ENCODE results near the gene ZNFX1. TPM values are rescaled to one million over a fixed set of nuclear protein-coding genes. Genes with fewer than 3 reads are reported as not detected.

Gene ZNFX1
- total and polyA plus RNA-seq, 10 donors = 5.8 to 68.9 (median 52.7) TPM

DNA sequence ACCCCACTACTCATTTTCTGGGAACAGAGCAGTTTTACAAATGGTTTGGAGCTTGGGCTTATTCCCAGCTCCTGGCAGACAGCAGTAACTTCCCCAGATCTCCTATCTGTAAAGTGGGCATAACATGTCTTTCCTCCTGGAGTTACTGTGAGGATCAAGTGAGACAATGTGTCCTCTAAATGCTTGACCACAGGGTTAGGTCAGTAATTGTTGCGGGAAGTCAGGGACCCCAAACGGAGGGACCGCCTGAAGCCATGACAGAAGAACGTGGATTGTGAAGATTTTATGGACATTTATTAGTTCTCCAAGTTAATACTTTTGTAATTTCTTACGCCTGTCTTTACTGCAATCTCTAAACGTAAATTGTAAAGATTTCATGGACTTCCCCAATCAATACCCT, 15.3 kb upstream of the ZNFX1 start:
- H3K36me3 ChIP-seq = peaks cover 5 to 86% (median 44%) of the 10 kb centered on the region in 6 donors
- H3K27ac ChIP-seq = no peak overlapping the region
- TF ChIP-seq POLR2AphosphoS5 (IDR thresholded peaks at IDR 0.05) = no peak
- TF ChIP-seq, protein P1, sequence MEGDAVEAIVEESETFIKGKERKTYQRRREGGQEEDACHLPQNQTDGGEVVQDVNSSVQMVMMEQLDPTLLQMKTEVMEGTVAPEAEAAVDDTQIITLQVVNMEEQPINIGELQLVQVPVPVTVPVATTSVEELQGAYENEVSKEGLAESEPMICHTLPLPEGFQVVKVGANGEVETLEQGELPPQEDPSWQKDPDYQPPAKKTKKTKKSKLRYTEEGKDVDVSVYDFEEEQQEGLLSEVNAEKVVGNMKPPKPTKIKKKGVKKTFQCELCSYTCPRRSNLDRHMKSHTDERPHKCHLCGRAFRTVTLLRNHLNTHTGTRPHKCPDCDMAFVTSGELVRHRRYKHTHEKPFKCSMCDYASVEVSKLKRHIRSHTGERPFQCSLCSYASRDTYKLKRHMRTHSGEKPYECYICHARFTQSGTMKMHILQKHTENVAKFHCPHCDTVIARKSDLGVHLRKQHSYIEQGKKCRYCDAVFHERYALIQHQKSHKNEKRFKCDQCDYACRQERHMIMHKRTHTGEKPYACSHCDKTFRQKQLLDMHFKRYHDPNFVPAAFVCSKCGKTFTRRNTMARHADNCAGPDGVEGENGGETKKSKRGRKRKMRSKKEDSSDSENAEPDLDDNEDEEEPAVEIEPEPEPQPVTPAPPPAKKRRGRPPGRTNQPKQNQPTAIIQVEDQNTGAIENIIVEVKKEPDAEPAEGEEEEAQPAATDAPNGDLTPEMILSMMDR (IDR thresholded peaks at IDR 0.05 in 8 of 11, conservative IDR thresholded peaks at IDR 0.05 in 3 of 11) = no peak
- no peak for TF ChIP-seq POLR2A (IDR thresholded peaks at IDR 0.05)
- H3K4me3 ChIP-seq = no peak overlapping the region
- WGBS, 5 donors = 81 to 96% (median 92%) methylated on average over 6 of the region's 6 CpGs
- intact Hi-C loops (cut with DNase I; ENCODE audit: low total_unique reads) = no loop called here
- peaks cover 0 to 24% (median 0%) of the 10 kb centered on the region in 6 donors for H3K4me1 ChIP-seq
- no peak for DNase-seq
- H3K9me3 ChIP-seq = peaks cover 0 to 27% (median 22%) of the 10 kb centered on the region in 8 donors
- no peaks in the 10 kb centered on the region for H3K27me3 ChIP-seq (replicated peaks in 1 of 7)

DNA sequence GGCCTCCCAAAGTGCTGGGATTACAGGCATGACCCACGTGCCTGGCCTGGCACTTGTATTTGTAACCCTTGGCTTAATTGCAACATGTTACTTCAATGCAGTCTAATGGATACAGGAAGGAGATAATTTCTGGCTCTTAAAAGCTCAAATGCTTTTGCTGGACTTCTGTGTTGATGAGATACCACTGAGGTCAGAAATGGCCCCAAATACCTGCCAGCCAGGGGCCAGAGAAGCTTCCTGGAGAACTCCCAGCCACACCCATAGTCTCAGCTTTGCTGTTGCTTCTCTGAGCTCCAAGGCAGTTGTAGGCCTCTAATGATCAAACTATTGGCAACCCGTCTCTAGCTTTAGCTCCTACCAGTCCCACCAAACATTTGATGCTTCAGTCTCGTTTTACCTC, 14.2 kb upstream of the ZNFX1 start:
- TF ChIP-seq, protein P1 (IDR thresholded peaks at IDR 0.05 in 8 of 11, conservative IDR thresholded peaks at IDR 0.05 in 3 of 11) = no peak
- TF ChIP-seq POLR2A (IDR thresholded peaks at IDR 0.05) (no peak), POLR2AphosphoS5 (IDR thresholded peaks at IDR 0.05) (no peak)
- Histone ChIP-seq H3K4me1 (peaks cover 0 to 21% (median 2%) of the 10 kb centered on the region in 6 donors), H3K4me3 (no peak overlapping the region), H3K27ac (peak overlapping the region in 1 of 8 donors; percentile 2), H3K36me3 (peaks cover 7 to 93% (median 55%) of the 10 kb centered on the region in 6 donors), H3K9me3 (peaks cover 4 to 38% (median 33%) of the 10 kb centered on the region in 8 donors), H3K27me3 (replicated peaks in 1 of 7) (no peaks in the 10 kb centered on the region)
- intact Hi-C loops (cut with DNase I; ENCODE audit: low total_unique reads) = no loop called here
- DNase-seq = no peak
- 59 to 73% (median 69%) methylated on average over 3 of the region's 3 CpGs for WGBS, 5 donors

DNA sequence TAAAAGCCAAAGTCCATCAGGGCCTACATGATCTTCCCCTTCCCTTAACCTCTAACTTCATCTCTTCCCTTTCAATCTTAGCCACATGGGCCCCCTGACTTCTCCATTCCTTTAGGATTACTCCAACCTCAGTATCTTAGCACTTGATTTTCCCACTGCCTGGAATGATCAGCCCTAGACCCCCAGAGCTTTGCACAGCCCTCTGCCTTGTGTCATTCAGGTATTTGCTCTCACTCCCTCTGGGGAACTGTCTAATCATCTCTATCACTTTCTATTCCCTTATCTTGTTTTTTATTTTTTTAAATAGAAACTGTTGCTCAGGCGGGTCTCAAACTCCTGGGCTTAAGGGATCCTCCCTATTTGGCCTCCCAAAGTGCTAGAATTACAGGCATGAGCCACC, 13.3 kb upstream of the ZNFX1 start:
- intact Hi-C loops (cut with DNase I; ENCODE audit: low total_unique reads) = no loop called here
- TF ChIP-seq, protein P1 (IDR thresholded peaks at IDR 0.05 in 8 of 11, conservative IDR thresholded peaks at IDR 0.05 in 3 of 11) = no peak
- TF ChIP-seq POLR2AphosphoS5 (IDR thresholded peaks at IDR 0.05) = peak in 1 of 3 donors; percentile 17
- Histone ChIP-seq H3K27ac (peak overlapping the region in 1 of 8 donors; percentile 10), H3K4me1 (peaks cover 0 to 24% (median 2%) of the 10 kb centered on the region in 6 donors), H3K27me3 (replicated peaks in 1 of 7) (no peaks in the 10 kb centered on the region), H3K9me3 (peaks cover 12 to 46% (median 41%) of the 10 kb centered on the region in 8 donors), H3K4me3 (no peak overlapping the region), H3K36me3 (peaks cover 7 to 94% (median 62%) of the 10 kb centered on the region in 6 donors)
- 38 to 89% (median 77%) methylated on average over 1 of the region's 1 CpG for WGBS, 5 donors
- no peak for DNase-seq

DNA sequence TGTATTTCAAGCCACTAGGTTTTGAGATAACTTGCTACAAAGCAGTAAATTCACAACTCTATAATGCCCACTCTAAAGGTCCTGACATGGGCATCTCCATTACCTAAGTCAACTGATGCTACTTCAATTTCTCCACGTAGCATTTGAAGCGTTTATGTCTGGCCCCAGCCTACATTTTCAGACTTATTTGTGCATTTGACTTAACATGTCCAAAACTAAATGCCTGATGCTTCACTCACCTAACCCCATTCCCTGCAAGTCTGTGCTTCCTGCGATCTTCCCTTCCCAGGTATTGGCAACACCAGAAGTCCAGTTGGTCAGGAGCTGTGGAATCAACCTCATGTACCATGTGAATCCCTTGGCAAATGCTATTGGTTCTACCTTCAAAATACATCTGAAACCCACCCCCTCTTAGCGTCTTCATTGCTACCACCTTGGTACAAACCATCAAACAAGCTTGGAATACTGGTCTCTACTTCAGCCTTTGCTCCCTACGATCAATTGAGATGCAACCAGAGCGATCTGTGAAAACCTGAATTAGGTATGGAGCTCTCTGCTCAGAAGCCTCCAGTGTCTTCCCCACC, 12.8 kb upstream of the ZNFX1 start:
- peaks cover 0 to 29% (median 2%) of the 10 kb centered on the region in 6 donors for H3K4me1 ChIP-seq
- 81 to 92% (median 89%) methylated on average over 6 of the region's 6 CpGs for WGBS, 5 donors
- H3K27ac ChIP-seq = peak overlapping the region in 1 of 8 donors; percentile 10
- DNase-seq = no peak
- TF ChIP-seq, protein P1 (IDR thresholded peaks at IDR 0.05 in 8 of 11, conservative IDR thresholded peaks at IDR 0.05 in 3 of 11) = no peak
- TF ChIP-seq POLR2AphosphoS5 (IDR thresholded peaks at IDR 0.05) = no peak
- no peak for TF ChIP-seq POLR2A (IDR thresholded peaks at IDR 0.05)
- H3K27me3 ChIP-seq (replicated peaks in 1 of 7) = no peaks in the 10 kb centered on the region
- no peak overlapping the region for H3K4me3 ChIP-seq
- intact Hi-C loops (cut with DNase I; ENCODE audit: low total_unique reads) = no loop called here
- peaks cover 12 to 51% (median 46%) of the 10 kb centered on the region in 8 donors for H3K9me3 ChIP-seq
- peaks cover 7 to 94% (median 65%) of the 10 kb centered on the region in 6 donors for H3K36me3 ChIP-seq

Measured in spleen (tissue), 11 donors.